ENCODE data around the gene KCNIP1. TPM values are rescaled to one million over a fixed set of nuclear protein-coding genes. Genes with fewer than 3 reads are reported as not detected.

The KCNIP1 gene
- total and polyA plus RNA-seq, 2 of the 8 experiments (the other 6 are each of a cell fraction or from before 2014, with no cell fraction given), result 0.52 to 0.83 TPM

DNA sequence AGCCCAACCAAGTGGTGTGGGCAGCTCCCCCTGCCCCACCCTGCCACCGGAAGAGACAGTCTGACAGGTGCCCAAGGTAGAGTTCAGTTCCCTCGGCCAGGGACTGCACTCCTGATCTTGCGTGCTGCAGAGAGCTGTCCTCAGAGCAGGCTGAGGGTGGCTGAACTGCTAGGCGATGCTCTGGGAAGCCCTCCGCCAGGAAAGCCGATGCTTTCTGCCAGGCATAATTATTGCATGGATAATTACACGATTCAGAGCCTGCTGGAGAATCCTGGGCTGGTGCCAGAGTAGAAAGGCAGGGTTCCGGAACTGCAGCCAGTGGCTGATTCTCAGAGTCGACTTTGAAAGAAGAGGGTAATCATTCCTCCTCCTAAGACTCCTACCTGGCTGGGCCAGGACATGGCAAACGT lies 19.3 kb downstream of the KCNIP1 start:
- Histone ChIP-seq H2BK15ac (ENCODE audit: low read length) (no peak overlapping the region), H3K9me3 (ENCODE audit: insufficient read depth in 2 of 2, low read depth in 1 of 2, low read length in 1 of 2) (no peaks in the 10 kb centered on the region), H2AK5ac (ENCODE audit: low read depth, low read length) (no peak overlapping the region), H3K14ac (ENCODE audit: insufficient read length) (no peak overlapping the region), H3K27me3 (replicated peaks in 1 of 4; ENCODE audit: control insufficient read depth in 3 of 4, extremely low read depth in 1 of 4, insufficient read depth in 3 of 4, low read length in 3 of 4) (no peaks in the 10 kb centered on the region; a peak in 1 of 7 replicates), H2AFZ (ENCODE audit: low read length) (no peak overlapping the region), H3K23ac (ENCODE audit: insufficient read length) (no peak overlapping the region), H2BK12ac (ENCODE audit: low read depth, low read length) (no peak overlapping the region), H3K9ac (replicated peaks in 1 of 4; ENCODE audit: extremely low read depth in 1 of 4, low read depth in 3 of 4, low read length in 3 of 4) (no peak overlapping the region), H3K79me2 (ENCODE audit: control insufficient read depth in 1 of 2, insufficient read depth in 2 of 2, low read length in 2 of 2) (no peaks in the 10 kb centered on the region), H2BK20ac (ENCODE audit: low read length) (no peak overlapping the region), H3K4me3 (ENCODE audit: extremely low read depth in 1 of 4, insufficient read depth in 2 of 4, low read depth in 3 of 4, low read length in 4 of 4) (no peak overlapping the region), H4K91ac (replicated peaks; ENCODE audit: insufficient read length, low read length) (no peak overlapping the region), H3K4ac (replicated peaks; ENCODE audit: insufficient read length, low read depth, low read length) (no peak overlapping the region), H4K8ac (ENCODE audit: extremely low read depth, insufficient read depth, low read length) (no peak overlapping the region), H3K27ac (ENCODE audit: low read depth, low read length) (no peak overlapping the region), H3K4me2 (ENCODE audit: insufficient read depth in 1 of 2, low read depth in 2 of 2, low read length in 2 of 2) (no peak overlapping the region), H3K23me2 (ENCODE audit: low read depth, low read length) (no peaks in the 10 kb centered on the region), H3K36me3 (ENCODE audit: control insufficient read depth in 2 of 4, insufficient read depth in 4 of 4, low read length in 3 of 4) (no peaks in the 10 kb centered on the region), H3K4me1 (replicated peaks in 1 of 4; ENCODE audit: control insufficient read depth in 3 of 4, insufficient read depth in 4 of 4, low read length in 3 of 4) (peaks cover 2 to 9% (median 5%) of the 10 kb centered on the region in 4 experiments; a peak in 5 of 7 replicates), H4K20me1 (replicated peaks in 1 of 2; ENCODE audit: control insufficient read depth in 1 of 2, insufficient read depth in 2 of 2, low read length in 2 of 2) (no peaks in the 10 kb centered on the region), H3K79me1 (ENCODE audit: low read depth, low read length) (no peaks in the 10 kb centered on the region), H3K56ac (replicated peaks; ENCODE audit: insufficient read length, low read depth, low read length) (no peak overlapping the region), H2BK120ac (replicated peaks; ENCODE audit: low read depth, low read length) (no peak overlapping the region), H2BK5ac (ENCODE audit: low read depth, low read length) (no peak overlapping the region), H4K5ac (ENCODE audit: insufficient read length, low read depth, low read length) (no peak overlapping the region), H3K18ac (ENCODE audit: extremely low read depth, low read length) (no peak overlapping the region)
- ChIA-PET CTCF (ENCODE audit: partially characterized antibody) (interaction anchor here (1.0 to 4.5 kb wide), 4 partner anchors 14 to 109 kb away, joined by 3 to 26 read pairs (median 4); no protein-coding TSS in a partner anchor), POLR2A (ENCODE audit: partially characterized antibody) (no interaction called here)
- DNase-seq (ENCODE audit: low read depth in 1 of 2, low spot score in 2 of 2), result no peak
- no peak for FAIRE-seq
- 81% methylated on average over 10 of the region's 10 CpGs; no CpG with 5 or more reads in 1 of the 2 experiments for WGBS, 2 experiments (ENCODE audit: extremely low coverage in 1 of 2, insufficient coverage in 1 of 2, insufficient read length in 1 of 2, insufficient replicate concordance in 2 of 2, low coverage in 1 of 2, low lambda C conversion rate in 2 of 2, missing lambda C conversion rate in 1 of 2)
- TF ChIP-seq RXRA (IDR thresholded peaks at IDR 0.05; ENCODE audit: insufficient read depth, low read depth, low read length) (no peak), NRF1 (IDR thresholded peaks at IDR 0.05; ENCODE audit: low read depth, low read length) (no peak)

All from H1 (cell line).